ENCODE measurements around the gene CNST.

The CNST gene

DNA sequence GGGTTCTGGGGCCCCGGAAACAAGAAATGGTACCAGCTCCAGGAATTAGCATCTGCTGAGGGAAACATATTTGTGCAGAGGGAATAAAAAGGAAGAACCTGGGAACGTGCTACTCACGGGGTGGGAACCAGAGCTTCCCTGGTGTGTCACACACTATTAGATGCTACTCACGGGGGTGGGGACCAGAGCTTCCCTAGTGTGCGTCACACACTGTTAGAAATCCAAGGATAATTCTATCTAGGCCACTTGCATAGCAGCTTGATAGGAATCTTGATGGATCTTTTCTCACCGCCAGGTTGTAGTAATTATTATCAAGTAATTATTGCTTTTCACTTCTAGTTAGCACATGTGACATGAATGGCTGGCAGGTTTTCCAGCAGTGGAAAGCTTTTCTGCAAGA lies 103.4 kb downstream of the CNST start:
- no peak for DNase-seq (ENCODE audit: low spot score)

DNA sequence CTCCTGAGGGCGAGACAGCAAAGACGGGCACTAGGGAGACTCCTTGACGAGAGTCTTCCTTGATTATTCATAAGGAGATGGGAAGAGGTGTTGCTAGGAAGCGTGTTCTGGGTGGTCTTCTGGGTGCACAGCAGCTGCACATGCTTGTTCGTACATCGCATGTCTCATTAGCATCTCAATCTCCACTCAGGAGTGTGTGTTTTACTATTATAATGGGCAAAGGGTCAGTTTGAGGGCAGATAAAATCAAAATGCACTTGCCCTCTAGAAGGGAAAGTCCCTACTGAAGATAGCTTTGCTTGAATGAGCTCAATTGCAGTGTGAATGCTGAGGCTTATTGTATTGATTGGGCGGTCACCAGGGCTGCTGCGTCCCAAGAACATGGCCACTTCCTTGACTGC lies 107.8 kb downstream of the CNST start:
- TF ChIP-seq, protein P1, sequence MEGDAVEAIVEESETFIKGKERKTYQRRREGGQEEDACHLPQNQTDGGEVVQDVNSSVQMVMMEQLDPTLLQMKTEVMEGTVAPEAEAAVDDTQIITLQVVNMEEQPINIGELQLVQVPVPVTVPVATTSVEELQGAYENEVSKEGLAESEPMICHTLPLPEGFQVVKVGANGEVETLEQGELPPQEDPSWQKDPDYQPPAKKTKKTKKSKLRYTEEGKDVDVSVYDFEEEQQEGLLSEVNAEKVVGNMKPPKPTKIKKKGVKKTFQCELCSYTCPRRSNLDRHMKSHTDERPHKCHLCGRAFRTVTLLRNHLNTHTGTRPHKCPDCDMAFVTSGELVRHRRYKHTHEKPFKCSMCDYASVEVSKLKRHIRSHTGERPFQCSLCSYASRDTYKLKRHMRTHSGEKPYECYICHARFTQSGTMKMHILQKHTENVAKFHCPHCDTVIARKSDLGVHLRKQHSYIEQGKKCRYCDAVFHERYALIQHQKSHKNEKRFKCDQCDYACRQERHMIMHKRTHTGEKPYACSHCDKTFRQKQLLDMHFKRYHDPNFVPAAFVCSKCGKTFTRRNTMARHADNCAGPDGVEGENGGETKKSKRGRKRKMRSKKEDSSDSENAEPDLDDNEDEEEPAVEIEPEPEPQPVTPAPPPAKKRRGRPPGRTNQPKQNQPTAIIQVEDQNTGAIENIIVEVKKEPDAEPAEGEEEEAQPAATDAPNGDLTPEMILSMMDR (IDR thresholded peaks at IDR 0.05): no peak
- DNase-seq (ENCODE audit: low spot score): no peak
- Histone ChIP-seq H3K27ac (no peak overlapping the region), H3K4me3 (no peak overlapping the region)

More for the DNA sequence above, 103.4 kb downstream of the CNST start:
- TF ChIP-seq, protein P1 (IDR thresholded peaks at IDR 0.05): no peak
- H3K27ac ChIP-seq: no peak overlapping the region
- H3K4me3 ChIP-seq: no peak overlapping the region

DNA sequence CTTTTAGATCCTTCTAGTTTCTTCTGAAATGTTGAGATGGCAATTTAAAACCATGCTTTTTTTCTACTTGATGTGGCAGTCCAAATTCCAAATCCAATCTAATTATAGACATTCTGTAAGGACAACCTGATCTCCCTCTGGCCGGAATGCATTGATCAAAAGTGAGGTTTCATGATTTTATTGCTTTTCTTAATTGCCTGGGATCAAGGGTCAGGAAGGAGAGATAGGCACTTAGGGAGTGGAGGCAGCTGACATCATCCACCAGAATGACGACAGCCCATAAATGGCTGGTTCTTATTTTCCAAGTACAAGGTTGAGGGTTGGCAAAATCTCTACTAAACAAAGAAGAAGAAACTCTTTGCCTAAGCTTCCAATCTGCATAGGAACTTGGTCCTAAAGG lies 111.6 kb downstream of the CNST start:
- no peak overlapping the region for H3K4me3 ChIP-seq
- TF ChIP-seq, protein P1 (IDR thresholded peaks at IDR 0.05): no peak
- DNase-seq (ENCODE audit: low spot score): no peak
- no peak overlapping the region for H3K27ac ChIP-seq

DNA sequence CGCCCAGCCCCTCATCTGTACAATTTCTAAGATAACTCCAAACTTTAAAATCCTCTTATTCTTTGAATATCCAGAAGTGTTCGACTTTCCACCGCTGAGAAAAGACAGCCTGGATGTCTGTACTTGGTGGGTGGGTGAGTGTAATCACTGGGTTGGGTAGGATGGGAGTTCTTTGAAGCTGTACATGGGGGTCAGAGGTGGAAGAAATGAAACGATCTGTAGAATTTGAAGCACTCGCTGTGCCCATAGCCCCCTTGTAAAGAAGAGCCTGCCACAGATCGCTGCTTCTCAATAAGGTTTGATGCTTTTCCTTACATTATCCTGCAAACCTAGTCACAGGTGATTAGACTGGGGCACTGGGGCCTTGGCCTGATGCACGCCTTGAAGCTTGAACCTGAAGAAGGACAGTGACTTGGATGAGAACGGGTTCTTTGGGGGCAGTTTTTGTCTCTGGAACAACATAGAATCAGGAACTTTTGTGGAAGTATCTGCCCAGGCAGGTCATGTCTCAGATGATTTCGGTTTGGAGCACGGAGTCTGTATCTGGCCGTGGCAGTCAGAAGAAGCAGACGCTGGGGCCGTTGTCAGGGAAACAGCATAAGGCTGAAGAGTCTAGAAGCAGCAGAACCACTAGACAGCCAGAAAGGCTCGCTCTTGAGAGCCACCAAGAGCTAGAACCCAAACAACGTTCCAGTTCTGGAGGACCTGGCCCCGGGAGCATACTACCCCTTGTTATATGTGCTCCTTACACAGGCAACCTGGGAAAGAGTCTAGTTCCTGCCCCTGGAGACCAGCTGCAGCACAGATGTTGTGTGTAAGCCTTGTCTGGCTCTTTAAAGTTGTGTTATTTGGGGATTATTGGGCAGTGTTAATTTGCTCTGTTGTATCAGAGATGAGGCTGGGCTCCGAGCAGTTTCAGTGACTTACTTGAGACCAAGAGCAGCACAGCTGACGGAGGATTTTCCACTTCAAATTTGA lies 112.8 kb downstream of the CNST start:
- TF ChIP-seq, protein P1 (IDR thresholded peaks at IDR 0.05): no peak
- DNase-seq (ENCODE audit: low spot score): no peak
- Histone ChIP-seq H3K27ac (no peak overlapping the region), H3K4me3 (no peak overlapping the region)

DNA sequence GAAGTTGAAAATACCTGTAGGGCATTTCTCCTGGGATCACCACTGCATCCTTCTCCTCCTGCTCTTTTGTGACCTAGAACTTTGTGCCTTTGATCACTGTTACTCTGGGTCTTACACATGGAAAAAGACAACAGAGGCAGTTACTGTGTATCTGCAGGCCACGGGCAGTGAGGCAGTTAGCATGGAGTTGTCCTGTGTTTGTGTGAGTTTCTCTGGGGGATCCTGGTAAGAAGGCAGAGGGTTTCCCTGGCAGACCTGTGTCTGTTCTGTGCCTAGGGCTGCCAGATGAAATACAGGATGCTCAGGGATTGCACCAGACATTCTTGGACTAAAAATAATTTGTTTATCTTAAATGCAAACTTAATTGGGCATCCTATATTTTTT lies 113.5 kb downstream of the CNST start:
- no peak overlapping the region for H3K4me3 ChIP-seq
- TF ChIP-seq, protein P1 (IDR thresholded peaks at IDR 0.05): no peak
- no peak overlapping the region for H3K27ac ChIP-seq
- no peak for DNase-seq (ENCODE audit: low spot score)

DNA sequence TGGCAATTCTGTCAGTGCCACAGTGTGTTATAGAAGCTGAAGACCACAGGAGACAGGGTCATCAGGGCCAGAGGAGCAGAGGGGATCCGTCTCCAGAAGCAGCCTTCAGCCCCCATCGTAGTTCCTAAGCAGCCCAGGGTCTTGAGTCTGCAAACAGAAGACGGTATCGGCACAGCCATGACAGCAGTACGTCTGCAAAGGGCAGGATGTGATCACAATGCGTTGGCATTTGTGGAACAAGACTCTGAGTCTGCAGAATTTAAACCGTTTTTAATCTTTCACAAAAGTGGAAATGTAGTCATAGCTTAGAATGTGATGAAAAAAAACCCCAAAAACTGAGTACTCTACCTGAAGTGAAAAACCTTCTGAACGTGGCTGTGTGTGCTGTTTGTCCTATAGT lies 113.9 kb downstream of the CNST start:
- no peak for DNase-seq (ENCODE audit: low spot score)
- Histone ChIP-seq H3K4me3 (no peak overlapping the region), H3K27ac (no peak overlapping the region)
- TF ChIP-seq, protein P1 (IDR thresholded peaks at IDR 0.05): no peak

DNA sequence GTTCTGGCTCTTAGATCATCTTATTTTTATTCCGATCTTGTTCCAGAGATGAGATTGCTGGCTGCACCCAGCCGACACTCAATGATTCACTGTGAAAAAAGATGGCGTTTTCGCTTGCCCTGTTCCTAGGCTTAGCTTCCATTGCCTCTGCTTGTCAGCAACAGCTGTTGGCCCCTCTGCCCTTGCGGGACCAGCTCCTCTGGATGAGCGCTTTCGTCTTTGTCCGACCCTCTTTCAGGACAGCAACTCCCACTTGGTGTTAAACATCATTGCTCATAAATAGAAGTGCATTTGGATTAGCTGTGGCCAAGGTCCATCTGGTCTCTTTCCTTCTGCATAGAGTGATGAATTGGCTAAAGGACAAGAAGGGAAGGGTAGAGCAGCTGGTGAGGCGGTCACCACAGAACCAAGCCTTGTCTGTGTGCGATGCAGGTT lies 114.5 kb downstream of the CNST start:
- no peak overlapping the region for H3K27ac ChIP-seq
- TF ChIP-seq, protein P1 (IDR thresholded peaks at IDR 0.05): no peak
- no peak for DNase-seq (ENCODE audit: low spot score)
- no peak overlapping the region for H3K4me3 ChIP-seq

All from coronary artery (tissue), 2 donors.